ENCODE data around the gene UBE2E2.

Gene UBE2E2

GRCh38 chr3:23465569-23465968 lies 262.4 kb downstream of the UBE2E2 start:
- ATAC-seq, result no peak
- TF ChIP-seq ISL1 (CRISPR knock-in tag; IDR thresholded peaks at IDR 0.05) (0 out of 2 replicates have a peak, but pooled peaks have one; percentile 11), CREB5 (CRISPR knock-in tag; IDR thresholded peaks at IDR 0.05; ENCODE audit: low read depth) (no peak), ZFP30 (CRISPR knock-in tag; IDR thresholded peaks at IDR 0.05) (no peak), TCF4 (CRISPR knock-in tag; IDR thresholded peaks at IDR 0.05; ENCODE audit: borderline replicate concordance) (peak; percentile 81; the same call in 1 of the 2 replicates), ZFP3 (CRISPR knock-in tag; IDR thresholded peaks at IDR 0.05) (no peak), TOX (CRISPR knock-in tag; IDR thresholded peaks at IDR 0.05; ENCODE audit: borderline replicate concordance) (no peak), ZNF565 (CRISPR knock-in tag; conservative IDR thresholded peaks at IDR 0.05; ENCODE audit: low read depth) (no peak), ZNF70 (CRISPR knock-in tag; IDR thresholded peaks at IDR 0.05) (no peak), SNAI2 (CRISPR knock-in tag; IDR thresholded peaks at IDR 0.05) (no peak), ESRRG (CRISPR knock-in tag; IDR thresholded peaks at IDR 0.05) (no peak), BACH2 (CRISPR knock-in tag; IDR thresholded peaks at IDR 0.05; ENCODE audit: borderline replicate concordance) (no peak), PPARA (CRISPR knock-in tag; IDR thresholded peaks at IDR 0.05; ENCODE audit: borderline replicate concordance) (no peak), TSHZ2 (CRISPR knock-in tag; IDR thresholded peaks at IDR 0.05) (no peak), ARNTL (CRISPR knock-in tag; IDR thresholded peaks at IDR 0.05; ENCODE audit: borderline replicate concordance, low read depth) (no peak)

- TF ChIP-seq PPARA (CRISPR knock-in tag; IDR thresholded peaks at IDR 0.05; ENCODE audit: borderline replicate concordance) (no peak), CREB5 (CRISPR knock-in tag; IDR thresholded peaks at IDR 0.05; ENCODE audit: low read depth) (no peak), CSDC2 (CRISPR knock-in tag; IDR thresholded peaks at IDR 0.05) (no peak), TCF4 (CRISPR knock-in tag; IDR thresholded peaks at IDR 0.05; ENCODE audit: borderline replicate concordance) (no peak), CSRNP3 (CRISPR knock-in tag; IDR thresholded peaks at IDR 0.05) (no peak), ZC3H10 (CRISPR knock-in tag; IDR thresholded peaks at IDR 0.05) (no peak), SNAI2 (CRISPR knock-in tag; IDR thresholded peaks at IDR 0.05) (no peak), GLIS3 (CRISPR knock-in tag; IDR thresholded peaks at IDR 0.05) (no peak), ZNF8 (CRISPR knock-in tag; IDR thresholded peaks at IDR 0.05) (no peak), POU6F1 (CRISPR knock-in tag; IDR thresholded peaks at IDR 0.05; ENCODE audit: borderline replicate concordance, low read depth) (no peak), ZNF70 (CRISPR knock-in tag; IDR thresholded peaks at IDR 0.05) (no peak), ESRRG (CRISPR knock-in tag; IDR thresholded peaks at IDR 0.05) (no peak), ARNTL (CRISPR knock-in tag; IDR thresholded peaks at IDR 0.05; ENCODE audit: borderline replicate concordance, low read depth) (no peak), BACH2 (CRISPR knock-in tag; IDR thresholded peaks at IDR 0.05; ENCODE audit: borderline replicate concordance) (no peak), OSR1 (CRISPR knock-in tag; IDR thresholded peaks at IDR 0.05) (no peak), PATZ1 (CRISPR knock-in tag; IDR thresholded peaks at IDR 0.05; ENCODE audit: borderline replicate concordance) (no peak)
- no peak for ATAC-seq
These were observed 265.1 kb downstream of the UBE2E2 start for GRCh38 chr3:23468203-23468602.
